ENCODE results near the gene DHX29. TPM values are rescaled to one million over a fixed set of nuclear protein-coding genes. Genes with fewer than 3 reads are reported as not detected.

DHX29 gene
- total RNA-seq, 1 donor from 2014 or later, result 20.4 TPM

GRCh38 chr5:55220433-55221185, 86.9 kb downstream of the DHX29 start:
- Histone ChIP-seq H3K9me3 (ENCODE audit: control insufficient read depth in 3 of 3, low read length in 3 of 3) (no peaks in the 10 kb centered on the region), H3K4me3 (ENCODE audit: low read length in 3 of 3) (peak overlapping the region; percentile 40 to 43 (median 41)), H3K27ac (ENCODE audit: low read depth, low read length) (no peak overlapping the region), H3K9ac (ENCODE audit: low read depth in 1 of 3, low read length in 3 of 3) (no peak overlapping the region), H3K36me3 (ENCODE audit: control insufficient read depth in 3 of 3, insufficient read depth in 3 of 3, low read length in 3 of 3) (no peaks in the 10 kb centered on the region), H3K27me3 (ENCODE audit: control insufficient read depth in 3 of 3, insufficient read depth in 3 of 3, low read length in 3 of 3) (peaks cover 58 to 67% (median 60%) of the 10 kb centered on the region in 3 donors), H3K4me1 (ENCODE audit: control insufficient read depth in 3 of 3, insufficient read depth in 3 of 3, low read length in 3 of 3) (peaks cover 7 to 10% (median 8%) of the 10 kb centered on the region in 3 donors)

GRCh38 chr5:55219770-55220169, 87.7 kb downstream of the DHX29 start:
- Histone ChIP-seq H3K4me1 (ENCODE audit: control insufficient read depth in 3 of 3, insufficient read depth in 3 of 3, low read length in 3 of 3) (peaks cover 7 to 10% (median 8%) of the 10 kb centered on the region in 3 donors), H3K27me3 (ENCODE audit: control insufficient read depth in 3 of 3, insufficient read depth in 3 of 3, low read length in 3 of 3) (peaks cover 50 to 61% (median 52%) of the 10 kb centered on the region in 3 donors), H3K27ac (ENCODE audit: low read depth, low read length) (no peak overlapping the region), H3K9ac (ENCODE audit: low read depth in 1 of 3, low read length in 3 of 3) (no peak overlapping the region), H3K9me3 (ENCODE audit: control insufficient read depth in 3 of 3, low read length in 3 of 3) (no peaks in the 10 kb centered on the region), H3K36me3 (ENCODE audit: control insufficient read depth in 3 of 3, insufficient read depth in 3 of 3, low read length in 3 of 3) (no peaks in the 10 kb centered on the region), H3K4me3 (ENCODE audit: low read length in 3 of 3) (no peak overlapping the region)

GRCh38 chr5:55218967-55219366, 88.5 kb downstream of the DHX29 start:
- peaks cover 42 to 53% (median 44%) of the 10 kb centered on the region in 3 donors for H3K27me3 ChIP-seq (ENCODE audit: control insufficient read depth in 3 of 3, insufficient read depth in 3 of 3, low read length in 3 of 3)
- H3K36me3 ChIP-seq (ENCODE audit: control insufficient read depth in 3 of 3, insufficient read depth in 3 of 3, low read length in 3 of 3), result no peaks in the 10 kb centered on the region
- peaks cover 7 to 10% (median 8%) of the 10 kb centered on the region in 3 donors for H3K4me1 ChIP-seq (ENCODE audit: control insufficient read depth in 3 of 3, insufficient read depth in 3 of 3, low read length in 3 of 3)
- no peak overlapping the region for H3K9ac ChIP-seq (ENCODE audit: low read depth in 1 of 3, low read length in 3 of 3)
- no peak overlapping the region for H3K27ac ChIP-seq (ENCODE audit: low read depth, low read length)
- no peaks in the 10 kb centered on the region for H3K9me3 ChIP-seq (ENCODE audit: control insufficient read depth in 3 of 3, low read length in 3 of 3)
- no peak overlapping the region for H3K4me3 ChIP-seq (ENCODE audit: low read length in 3 of 3)

GRCh38 chr5:55211184-55211874, 96.2 kb downstream of the DHX29 start:
- Histone ChIP-seq H3K27ac (ENCODE audit: low read depth, low read length) (no peak overlapping the region), H3K4me1 (ENCODE audit: control insufficient read depth in 3 of 3, insufficient read depth in 3 of 3, low read length in 3 of 3) (no peaks in the 10 kb centered on the region), H3K9ac (ENCODE audit: low read depth in 1 of 3, low read length in 3 of 3) (no peak overlapping the region), H3K27me3 (ENCODE audit: control insufficient read depth in 3 of 3, insufficient read depth in 3 of 3, low read length in 3 of 3) (peaks cover 0 to 5% (median 3%) of the 10 kb centered on the region in 3 donors), H3K9me3 (ENCODE audit: control insufficient read depth in 3 of 3, low read length in 3 of 3) (no peaks in the 10 kb centered on the region), H3K4me3 (ENCODE audit: low read length in 3 of 3) (no peak overlapping the region), H3K36me3 (ENCODE audit: control insufficient read depth in 3 of 3, insufficient read depth in 3 of 3, low read length in 3 of 3) (no peaks in the 10 kb centered on the region)

Other genes starting within 250 kb of the DHX29 start
- 0.52 TPM for gene GZMA, start 205.0 kb downstream of the DHX29 start, total RNA-seq
- 23.5 TPM for gene GPX8, start 147.5 kb downstream of the DHX29 start, total RNA-seq
- not detected for gene CDC20B, start 134.5 kb downstream of the DHX29 start, total RNA-seq
- gene MCIDAS, start 80.4 kb downstream of the DHX29 start, total RNA-seq, result not detected
- not detected for gene CCNO, start 74.1 kb downstream of the DHX29 start, total RNA-seq
- gene MTREX, start 295 bp upstream of the DHX29 start, total RNA-seq, result 85.1 TPM
- 101 TPM for gene PLPP1, start 227.3 kb upstream of the DHX29 start, total RNA-seq